K562 (cell line): ENCODE measurements around the gene CTDSPL. TPM values are rescaled to one million over a fixed set of nuclear protein-coding genes. Genes with fewer than 3 reads are reported as not detected.

ENCODE experiments used
- ASH1L ChIP-seq: fragments of 450-650 bp; IDR thresholded peaks from 2 replicates; pipeline ENCODE4 v1.6.1; 2018; ENCODE audit warnings: borderline replicate concordance, mild to moderate bottlenecking, low read depth; ENCODE audit not compliant: partially characterized antibody
- CXXC5 ChIP-seq: fragments of 250-450 bp; sonication (Bioruptor Pico); IDR thresholded peaks from 2 replicates; pipeline ENCODE4 v1.8.0; 2022; ENCODE audit warnings: inconsistent platforms, mild to moderate bottlenecking, moderate library complexity
- DIDO1 ChIP-seq: fragments of 450-650 bp; IDR thresholded peaks from 2 replicates; pipeline ENCODE4 v1.6.1; 2016; ENCODE audit warnings: low read depth, missing biosample characterization, missing genetic modification characterization
- EP400 ChIP-seq: fragments of 450-650 bp; IDR thresholded peaks from 2 replicates; pipeline ENCODE4 v1.6.1; 2017; ENCODE audit warnings: antibody characterized with exemption, mild to moderate bottlenecking, moderate library complexity
- GATA2 ChIP-seq: sonication (generic); formaldehyde crosslinking; IDR thresholded peaks from 2 replicates; pipeline ENCODE4 v1.4.0; 2020; ENCODE audit warnings: mild to moderate bottlenecking, missing genetic modification reagents
- HNRNPUL1 ChIP-seq: fragments of 200-400 bp; formaldehyde crosslinking; IDR thresholded peaks from 2 replicates; pipeline ENCODE4 v1.6.1; 2017; ENCODE audit warnings: low read length
- JUND ChIP-seq, 2 experiments: IDR thresholded peaks; 2 replicates in 1 of 2; 3 replicates in 1 of 2; pipeline ENCODE4 v1.6.1; 2011; ENCODE audit warnings: borderline replicate concordance in 2 of 2, low read depth in 2 of 2, low read length in 2 of 2, improper control_type of control experiment in 1 of 2, missing biosample characterization in 1 of 2, missing genetic modification characterization in 1 of 2, missing genetic modification reagents in 1 of 2
- MEIS2 ChIP-seq: fragments of 450-650 bp; IDR thresholded peaks from 2 replicates; pipeline ENCODE4 v1.6.1; 2014; ENCODE audit warnings: mild to moderate bottlenecking; ENCODE audit not compliant: partially characterized antibody
- MTA1 ChIP-seq: fragments of 450-650 bp; IDR thresholded peaks from 2 replicates; pipeline ENCODE4 v1.6.1; 2017; ENCODE audit warnings: borderline replicate concordance
- SIN3B ChIP-seq: fragments of 450-650 bp; IDR thresholded peaks from 2 replicates; pipeline ENCODE4 v1.6.1; 2017; ENCODE audit warnings: low read depth, mild to moderate bottlenecking, moderate library complexity
- TAF7 ChIP-seq: fragments of 450-650 bp; IDR thresholded peaks from 2 replicates; pipeline ENCODE4 v1.6.1; 2016; ENCODE audit warnings: missing genetic modification characterization, missing compliant biosample characterization
- TEAD4 ChIP-seq, 2 experiments: sonication (generic) in 1 of 2; formaldehyde crosslinking in 1 of 2; IDR thresholded peaks; 2 replicates each; pipeline versions ENCODE4 v1.6.1 to v1.8.0; 2012 to 2022; ENCODE audit warnings: borderline replicate concordance in 1 of 2, inconsistent platforms in 1 of 2, low read length in 1 of 2, mild to moderate bottlenecking in 1 of 2, missing genetic modification reagents in 1 of 2
- TOE1 ChIP-seq, 2 experiments: fragments of 450-650 bp in 1 of 2; sonication (generic) in 1 of 2; formaldehyde crosslinking in 1 of 2; IDR thresholded peaks; 2 replicates each; pipeline versions ENCODE4 v1.7.1 to v1.8.0; 2016 to 2022; ENCODE audit warnings: borderline replicate concordance in 2 of 2, mild to moderate bottlenecking in 2 of 2, antibody characterized with exemption in 1 of 2, inconsistent platforms in 1 of 2, low read depth in 1 of 2, missing genetic modification reagents in 1 of 2, moderate library complexity in 1 of 2
- ZNF121 ChIP-seq: sonication (generic); formaldehyde crosslinking; conservative IDR thresholded peaks from 2 replicates; pipeline ENCODE4 v1.8.0; 2022; ENCODE audit warnings: missing genetic modification reagents
- polyA plus RNA-seq, 8 experiments: library from polyadenylated mRNA; depleted of rRNA in 4 of 8; stranded (reverse) in 5 of 8; unstranded in 3 of 8; fragments of >200 nt; fragmentation: Nextera tagmentation in 2 of 8; fragmentation: Illumina TruSeq in 1 of 8; extraction: Ambion mirVana in 2 of 8; extraction: Trizol in 1 of 8; gene quantifications; 2 replicates each; pipeline versions ENCODE4 v1.2.1 to v1.2.3, GENCODE V29; 2011 to 2014; ENCODE audit warnings: inconsistent platforms in 1 of 8, missing spikeins in 1 of 8
- total RNA-seq, 7 experiments: library from RNA; depleted of rRNA in 6 of 7; stranded (reverse); fragments of >200 nt in 6 of 7; fragmentation: Illumina TruSeq in 2 of 7; extraction: Trizol in 2 of 7; gene quantifications; 2 replicates each; pipeline versions ENCODE4 v1.2.1 to v1.2.3, GENCODE V29; 2011 to 2021; ENCODE audit warnings: low replicate concordance in 1 of 7
- TF ChIP-seq, protein P1 (sequence below): sonication (generic); formaldehyde crosslinking; IDR thresholded peaks from 2 replicates; pipeline ENCODE4 v1.8.1; 2022; ENCODE audit warnings: missing genetic modification reagents
- TF ChIP-seq, protein P2 (sequence below): sonication (generic); formaldehyde crosslinking; IDR thresholded peaks from 2 replicates; pipeline ENCODE4 v1.8.0; 2022; ENCODE audit warnings: missing genetic modification reagents, mild to moderate bottlenecking, moderate library complexity, borderline replicate concordance

Gene CTDSPL
- total and polyA plus RNA-seq, 9 of the 15 experiments (the other 6 are each of a cell fraction or from before 2014, with no cell fraction given), result 5.1 to 19.3 (median 11.3) TPM

DNA sequence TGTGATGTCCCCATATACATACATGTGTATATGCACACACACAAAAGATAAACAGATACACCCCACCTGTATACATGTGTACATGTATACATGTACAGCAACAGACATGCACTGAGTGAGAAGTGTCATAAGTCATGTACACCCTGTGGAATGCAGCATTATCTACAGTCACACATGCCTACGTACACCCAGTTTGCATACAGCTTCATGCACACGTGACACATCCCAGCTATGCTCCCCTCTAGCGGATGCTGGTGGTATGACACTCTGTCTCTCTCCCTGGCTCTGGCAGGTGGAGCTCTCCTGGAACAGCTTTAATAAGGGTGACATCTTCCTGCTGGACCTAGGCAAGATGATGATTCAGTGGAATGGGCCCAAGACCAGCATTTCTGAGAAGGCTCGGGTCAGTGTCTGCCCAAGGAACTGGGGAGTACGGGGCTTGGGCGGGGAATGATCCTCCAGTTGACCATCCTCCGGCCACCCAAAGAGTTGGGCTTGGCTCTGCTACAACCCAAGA lies 135.2 kb downstream of the CTDSPL start (continued):
- TF ChIP-seq TOE1 (IDR thresholded peaks at IDR 0.05; ENCODE audit: borderline replicate concordance) (peak; percentile 96), TOE1 (CRISPR knock-in tag; IDR thresholded peaks at IDR 0.05; ENCODE audit: borderline replicate concordance, low read depth) (no peak), JUND (IDR thresholded peaks at IDR 0.05; ENCODE audit: borderline replicate concordance, low read depth, low read length) (peak; percentile 80; the same call in 1 of the 2 replicates), JUND (tag; IDR thresholded peaks at IDR 0.05; ENCODE audit: borderline replicate concordance, low read depth, low read length) (peak; percentile 80; the same call in 2 of the 3 replicates), TEAD4 (IDR thresholded peaks at IDR 0.05; ENCODE audit: low read length) (peak; percentile 90), TEAD4 (CRISPR knock-in tag; IDR thresholded peaks at IDR 0.05; ENCODE audit: borderline replicate concordance) (no peak), MTA1 (peak; percentile 59; the same call in 1 of the 2 replicates), HNRNPUL1 (no peak), GATA2 (CRISPR knock-in tag) (no peak), EP400 (peak; percentile 68), ZNF121 (CRISPR knock-in tag) (no peak), MEIS2 (peak; percentile 86), SIN3B (0 out of 2 replicates have a peak, but pooled peaks have one; percentile 30), TAF7 (tag) (0 out of 2 replicates have a peak, but pooled peaks have one; percentile 4), CXXC5 (peak; percentile 57; the same call in 1 of the 2 replicates), ASH1L (peak; percentile 37), DIDO1 (peak; percentile 74)
- TF ChIP-seq, protein P1, sequence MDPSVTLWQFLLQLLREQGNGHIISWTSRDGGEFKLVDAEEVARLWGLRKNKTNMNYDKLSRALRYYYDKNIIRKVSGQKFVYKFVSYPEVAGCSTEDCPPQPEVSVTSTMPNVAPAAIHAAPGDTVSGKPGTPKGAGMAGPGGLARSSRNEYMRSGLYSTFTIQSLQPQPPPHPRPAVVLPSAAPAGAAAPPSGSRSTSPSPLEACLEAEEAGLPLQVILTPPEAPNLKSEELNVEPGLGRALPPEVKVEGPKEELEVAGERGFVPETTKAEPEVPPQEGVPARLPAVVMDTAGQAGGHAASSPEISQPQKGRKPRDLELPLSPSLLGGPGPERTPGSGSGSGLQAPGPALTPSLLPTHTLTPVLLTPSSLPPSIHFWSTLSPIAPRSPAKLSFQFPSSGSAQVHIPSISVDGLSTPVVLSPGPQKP (CRISPR knock-in tag), result no peak
- TF ChIP-seq, protein P2, sequence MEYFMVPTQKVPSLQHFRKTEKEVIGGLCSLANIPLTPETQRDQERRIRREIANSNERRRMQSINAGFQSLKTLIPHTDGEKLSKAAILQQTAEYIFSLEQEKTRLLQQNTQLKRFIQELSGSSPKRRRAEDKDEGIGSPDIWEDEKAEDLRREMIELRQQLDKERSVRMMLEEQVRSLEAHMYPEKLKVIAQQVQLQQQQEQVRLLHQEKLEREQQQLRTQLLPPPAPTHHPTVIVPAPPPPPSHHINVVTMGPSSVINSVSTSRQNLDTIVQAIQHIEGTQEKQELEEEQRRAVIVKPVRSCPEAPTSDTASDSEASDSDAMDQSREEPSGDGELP (CRISPR knock-in tag), result peak; percentile 74
